ENCODE results near the gene AHNAK2. TPM values are rescaled to one million over a fixed set of nuclear protein-coding genes. Genes with fewer than 3 reads are reported as not detected.
A peak's percentile ranks its signal among the peaks of the same experiment; 100 is the strongest.

The AHNAK2 gene
- total and polyA plus RNA-seq, 2 of the 13 experiments (the other 11 are each of a cell fraction or from before 2014, with no cell fraction given), result 0.11 to 0.18 TPM

GRCh38 chr14:104897330-104898194, 80.6 kb downstream of the AHNAK2 start (continued):
- no peak for TF ChIP-seq U2AF1 (optimal IDR thresholded peaks at IDR 0.05; ENCODE audit: low read depth, low read length)
- no peak for TF ChIP-seq NFIB (CRISPR knock-in tag; IDR thresholded peaks at IDR 0.05; ENCODE audit: borderline replicate concordance)
- TF ChIP-seq IRX3 (CRISPR knock-in tag; IDR thresholded peaks at IDR 0.05; ENCODE audit: borderline replicate concordance, low read depth), result no peak
- no peak for TF ChIP-seq PRDM10 (CRISPR knock-in tag; IDR thresholded peaks at IDR 0.05; ENCODE audit: low read depth)
- no peak for TF ChIP-seq RBM22 (optimal IDR thresholded peaks at IDR 0.05; ENCODE audit: low read length)
- no peak for TF ChIP-seq KLF13 (CRISPR knock-in tag; IDR thresholded peaks at IDR 0.05)
- TF ChIP-seq HIVEP1 (CRISPR knock-in tag; IDR thresholded peaks at IDR 0.05), result no peak
- no peak for TF ChIP-seq ZNF83 (CRISPR knock-in tag; IDR thresholded peaks at IDR 0.05; ENCODE audit: borderline replicate concordance)
- no peak; the same call in 1 of the 2 replicates for TF ChIP-seq KDM2A (CRISPR knock-in tag; IDR thresholded peaks at IDR 0.05; ENCODE audit: borderline replicate concordance, low read depth)
- no peak for TF ChIP-seq HCFC1 (IDR thresholded peaks at IDR 0.05; ENCODE audit: low read depth, low read length)
- TF ChIP-seq NFIC (IDR thresholded peaks at IDR 0.05; ENCODE audit: low read length), result no peak
- peak in 1 of 2 experiments; percentile 16; a peak in 1 of 4 replicates for TF ChIP-seq NR2F1 (CRISPR knock-in tag; IDR thresholded peaks at IDR 0.05)
- peak; percentile 45; the same call in 1 of the 2 replicates for TF ChIP-seq NR2C2 (CRISPR knock-in tag; IDR thresholded peaks at IDR 0.05; ENCODE audit: borderline replicate concordance)
- TF ChIP-seq SYNCRIP (IDR thresholded peaks at IDR 0.05; ENCODE audit: insufficient read depth, low read depth, low read length), result no peak
- TF ChIP-seq ZNF704 (CRISPR knock-in tag; IDR thresholded peaks at IDR 0.05; ENCODE audit: borderline replicate concordance), result no peak
- TF ChIP-seq GABPA (IDR thresholded peaks at IDR 0.05; ENCODE audit: low read depth, low read length), result no peak
- peak; percentile 60; the same call in 1 of the 2 replicates for TF ChIP-seq GABPA (CRISPR knock-in tag; IDR thresholded peaks at IDR 0.05; ENCODE audit: low read depth)
- TF ChIP-seq YEATS2 (CRISPR knock-in tag; IDR thresholded peaks at IDR 0.05; ENCODE audit: borderline replicate concordance), result no peak
- TF ChIP-seq ZNF607 (CRISPR knock-in tag; IDR thresholded peaks at IDR 0.05; ENCODE audit: borderline replicate concordance), result no peak
- no peak for TF ChIP-seq POLR2AphosphoS2 (IDR thresholded peaks at IDR 0.05; ENCODE audit: low read depth, low read length)
- TF ChIP-seq NR2F6 (IDR thresholded peaks at IDR 0.05), result no peak
- TF ChIP-seq NR2F6 (CRISPR knock-in tag; IDR thresholded peaks at IDR 0.05), result 0 out of 2 replicates have a peak, but pooled peaks have one; percentile 40
- TF ChIP-seq ZNF589 (CRISPR knock-in tag; conservative IDR thresholded peaks at IDR 0.05), result no peak
- no peak for TF ChIP-seq ZNF280B (CRISPR knock-in tag; IDR thresholded peaks at IDR 0.05; ENCODE audit: borderline replicate concordance)
